ENCODE measurements around the gene EFHD2. TPM values are rescaled to one million over a fixed set of nuclear protein-coding genes. Genes with fewer than 3 reads are reported as not detected.

The EFHD2 gene
- total RNA-seq, 1 experiment from 2014 or later, result 69.7 TPM

GRCh38 chr1:15425958-15426357 is 16.3 kb downstream of the EFHD2 start:
- no TSS peak for BruUV-seq (replicated peaks)
- RAD21 ChIA-PET (ENCODE audit: low non-redundant PET in 1 of 2, low total read pairs in 2 of 2, uncharacterized antibody in 2 of 2, unreplicated experiment in 2 of 2), result no interaction called here
- ATAC-seq (no peak), DNase-seq (ENCODE audit: low read depth, low spot score) (no peak)
- H3K9me2 ChIP-seq (ENCODE audit: insufficient read depth), result no peaks in the 10 kb centered on the region
- H3K36me3 ChIP-seq (ENCODE audit: control insufficient read depth in 1 of 2, insufficient read depth in 2 of 2, low read length in 2 of 2), result peaks cover 0 to 5% of the 10 kb centered on the region in 2 experiments; a peak in 1 of 4 replicates
- POLR2A ChIA-PET, result no interaction called here
- peak overlapping the region; percentile 50; the same call in 1 of the 2 replicates for H3K27ac ChIP-seq (ENCODE audit: low read depth, low read length)
- H2AFZ ChIP-seq (ENCODE audit: low read depth, low read length, poor library complexity, severe bottlenecking), result no peak overlapping the region
- peak overlapping the region; percentile 16; the same call in 1 of the 2 replicates for H3K9ac ChIP-seq (ENCODE audit: low read length)
- CTCF ChIA-PET, result no interaction called here
- peaks cover 39% of the 10 kb centered on the region for H3K79me2 ChIP-seq (ENCODE audit: insufficient read depth, low read length)
- peaks cover 7 to 63% of the 10 kb centered on the region in 2 experiments; a peak in 3 of 4 replicates for H3K4me1 ChIP-seq (ENCODE audit: control insufficient read depth in 1 of 2, insufficient read depth in 2 of 2, low read length in 2 of 2)
- TF ChIP-seq SIN3A (IDR thresholded peaks at IDR 0.05; ENCODE audit: low read depth) (no peak), EZH2 (IDR thresholded peaks at IDR 0.05) (no peak), ATF3 (IDR thresholded peaks at IDR 0.05) (no peak), SRF (IDR thresholded peaks at IDR 0.05; ENCODE audit: low read depth) (no peak), SP1 (IDR thresholded peaks at IDR 0.05; ENCODE audit: low read depth) (no peak), REST (IDR thresholded peaks at IDR 0.05; ENCODE audit: low read depth) (no peak), POLR2A (IDR thresholded peaks at IDR 0.05; ENCODE audit: borderline replicate concordance, extremely low read depth, insufficient read depth, insufficient read length) (no peak), ZNF274 (IDR thresholded peaks at IDR 0.05; ENCODE audit: low read depth, low read length) (no peak), FOSL1 (IDR thresholded peaks at IDR 0.05; ENCODE audit: low read depth) (no peak), TCF7L2 (IDR thresholded peaks at IDR 0.05; ENCODE audit: borderline replicate concordance, extremely low read depth, insufficient read depth, insufficient read length) (no peak), ELF1 (IDR thresholded peaks at IDR 0.05; ENCODE audit: borderline replicate concordance, low read depth) (no peak), EZH2phosphoT487 (IDR thresholded peaks at IDR 0.05; ENCODE audit: borderline replicate concordance) (no peak), ZFX (IDR thresholded peaks at IDR 0.05) (no peak), MAX (IDR thresholded peaks at IDR 0.05) (no peak), JUND (IDR thresholded peaks at IDR 0.05) (no peak), POLR2AphosphoS5 (IDR thresholded peaks at IDR 0.05; ENCODE audit: low read depth, low read length) (no peak), YY1 (IDR thresholded peaks at IDR 0.05; ENCODE audit: extremely low read depth, insufficient replicate concordance, low read depth, low read length) (no peak), CTCF (IDR thresholded peaks at IDR 0.05 in 2 of 3, conservative IDR thresholded peaks at IDR 0.05 in 1 of 3; ENCODE audit: borderline replicate concordance in 1 of 3, insufficient read depth in 1 of 3, low read depth in 2 of 3, low read length in 2 of 3) (no peak)
- intact Hi-C loops (cut with micrococcal nuclease), result no loop called here
- peaks cover 5% of the 10 kb centered on the region; the same call in 1 of the 2 replicates for H4K20me1 ChIP-seq (ENCODE audit: insufficient read depth)
- H3K27me3 ChIP-seq (ENCODE audit: insufficient read depth, low read length), result no peaks in the 10 kb centered on the region
- H3K9me3 ChIP-seq (ENCODE audit: control insufficient read depth in 1 of 2, insufficient read depth in 1 of 2, low read depth in 1 of 2, low read length in 2 of 2), result no peaks in the 10 kb centered on the region
- peak overlapping the region; percentile 53 for H3K4me2 ChIP-seq (ENCODE audit: low read length)
- no peak overlapping the region for H3K4me3 ChIP-seq (replicated peaks in 1 of 2; ENCODE audit: low read depth in 1 of 2, low read length in 2 of 2)

Measured in HCT116 (cell line).